Upper lobe of left lung (tissue), 4 donors: ENCODE measurements around the gene ANKFN1.
A peak's percentile ranks its signal among the peaks of the same experiment; 100 is the strongest.

Experiments used
- EP300 ChIP-seq, 4 donors: sonication (generic); formaldehyde crosslinking; IDR thresholded peaks; one replicate each; pipeline ENCODE4 v1.5.1; 2017; ENCODE audit warnings: antibody characterized with exemption in 4 of 4, control low read depth in 2 of 4
- POLR2A ChIP-seq, 4 donors: fragments of 450-650 bp; IDR thresholded peaks; one replicate each; pipeline ENCODE4 v1.5.1; 2016 to 2017; ENCODE audit warnings: antibody characterized with exemption in 4 of 4, mild to moderate bottlenecking in 2 of 4
- POLR2AphosphoS5 ChIP-seq, 2 donors: sonication (generic); formaldehyde crosslinking; IDR thresholded peaks; one replicate each; pipeline ENCODE4 v1.5.1; 2017; ENCODE audit warnings: antibody characterized with exemption in 2 of 2
- TF ChIP-seq, protein P1 (sequence below), 6 experiments: fragments of 450-650 bp in 4 of 6; fragments of 200-600 bp in 2 of 6; sonication (generic) in 2 of 6; IDR thresholded peaks; one replicate each; pipeline ENCODE4 v1.5.1; 2016 to 2019; ENCODE audit warnings: antibody characterized with exemption in 6 of 6

GRCh38 chr17:56319531-56319930 is 166.3 kb downstream of the ANKFN1 start:
- TF ChIP-seq, protein P1, sequence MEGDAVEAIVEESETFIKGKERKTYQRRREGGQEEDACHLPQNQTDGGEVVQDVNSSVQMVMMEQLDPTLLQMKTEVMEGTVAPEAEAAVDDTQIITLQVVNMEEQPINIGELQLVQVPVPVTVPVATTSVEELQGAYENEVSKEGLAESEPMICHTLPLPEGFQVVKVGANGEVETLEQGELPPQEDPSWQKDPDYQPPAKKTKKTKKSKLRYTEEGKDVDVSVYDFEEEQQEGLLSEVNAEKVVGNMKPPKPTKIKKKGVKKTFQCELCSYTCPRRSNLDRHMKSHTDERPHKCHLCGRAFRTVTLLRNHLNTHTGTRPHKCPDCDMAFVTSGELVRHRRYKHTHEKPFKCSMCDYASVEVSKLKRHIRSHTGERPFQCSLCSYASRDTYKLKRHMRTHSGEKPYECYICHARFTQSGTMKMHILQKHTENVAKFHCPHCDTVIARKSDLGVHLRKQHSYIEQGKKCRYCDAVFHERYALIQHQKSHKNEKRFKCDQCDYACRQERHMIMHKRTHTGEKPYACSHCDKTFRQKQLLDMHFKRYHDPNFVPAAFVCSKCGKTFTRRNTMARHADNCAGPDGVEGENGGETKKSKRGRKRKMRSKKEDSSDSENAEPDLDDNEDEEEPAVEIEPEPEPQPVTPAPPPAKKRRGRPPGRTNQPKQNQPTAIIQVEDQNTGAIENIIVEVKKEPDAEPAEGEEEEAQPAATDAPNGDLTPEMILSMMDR (IDR thresholded peaks at IDR 0.05): peak in 5 of 6 experiments; percentile 30 to 65 (median 59)
- no peak for TF ChIP-seq POLR2A (IDR thresholded peaks at IDR 0.05)
- no peak for TF ChIP-seq POLR2AphosphoS5 (IDR thresholded peaks at IDR 0.05)
- TF ChIP-seq EP300 (IDR thresholded peaks at IDR 0.05): no peak
